ENCODE results near the gene TRIM52. TPM values are rescaled to one million over a fixed set of nuclear protein-coding genes. Genes with fewer than 3 reads are reported as not detected.
A peak's percentile ranks its signal among the peaks of the same experiment; 100 is the strongest.

Gene TRIM52
- total and polyA plus RNA-seq, 2 of the 13 experiments (the other 11 are each of a cell fraction or from before 2014, with no cell fraction given) = 7.2 to 11.6 TPM

DNA sequence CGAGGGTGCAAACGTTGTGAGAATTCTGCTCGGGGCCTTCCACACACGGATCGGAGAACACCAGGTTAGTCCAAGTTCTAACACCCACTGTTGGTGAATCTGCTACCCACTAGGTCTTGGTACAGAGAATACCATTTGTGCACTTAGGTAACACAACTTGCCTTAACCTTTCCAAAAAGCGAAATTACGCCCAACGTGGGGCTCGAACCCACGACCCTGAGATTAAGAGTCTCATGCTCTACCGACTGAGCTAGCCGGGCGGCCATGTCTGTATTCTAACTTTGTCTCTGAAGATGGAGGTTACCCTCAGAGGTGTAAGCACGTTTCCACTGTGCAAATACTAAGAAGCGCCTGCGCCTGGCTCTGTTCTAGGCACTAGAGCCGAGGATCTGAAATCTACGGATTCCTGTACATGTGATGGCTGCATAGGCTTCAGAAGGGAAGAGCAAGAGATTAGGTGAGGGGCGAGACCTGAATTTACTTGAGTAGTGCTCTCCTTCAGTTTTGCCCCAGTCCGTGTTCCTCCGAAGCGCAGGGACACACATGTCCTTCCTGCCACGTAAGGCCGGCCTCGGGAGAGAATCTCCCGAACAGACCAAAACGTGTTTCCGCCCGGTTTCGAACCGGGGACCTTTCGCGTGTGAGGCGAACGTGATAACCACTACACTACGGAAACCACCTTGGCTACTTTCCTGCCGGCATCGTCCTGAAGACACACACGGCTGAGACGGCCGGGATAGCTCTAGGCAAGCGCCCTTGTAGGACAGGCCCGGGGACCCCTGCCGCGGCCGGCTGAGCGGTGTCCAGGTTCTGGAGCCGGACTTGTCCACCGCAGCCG is 38.9 kb downstream of the TRIM52 start (continued):
- TF ChIP-seq, protein P1, sequence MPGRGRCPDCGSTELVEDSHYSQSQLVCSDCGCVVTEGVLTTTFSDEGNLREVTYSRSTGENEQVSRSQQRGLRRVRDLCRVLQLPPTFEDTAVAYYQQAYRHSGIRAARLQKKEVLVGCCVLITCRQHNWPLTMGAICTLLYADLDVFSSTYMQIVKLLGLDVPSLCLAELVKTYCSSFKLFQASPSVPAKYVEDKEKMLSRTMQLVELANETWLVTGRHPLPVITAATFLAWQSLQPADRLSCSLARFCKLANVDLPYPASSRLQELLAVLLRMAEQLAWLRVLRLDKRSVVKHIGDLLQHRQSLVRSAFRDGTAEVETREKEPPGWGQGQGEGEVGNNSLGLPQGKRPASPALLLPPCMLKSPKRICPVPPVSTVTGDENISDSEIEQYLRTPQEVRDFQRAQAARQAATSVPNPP (CRISPR knock-in tag; IDR thresholded peaks at IDR 0.05) = no peak; the same call in 1 of the 2 replicates
- TF ChIP-seq ZSCAN22 (CRISPR knock-in tag; IDR thresholded peaks at IDR 0.05) = no peak
- no peak for TF ChIP-seq ZNF761 (CRISPR knock-in tag; conservative IDR thresholded peaks at IDR 0.05)
- TF ChIP-seq NFKBIZ (CRISPR knock-in tag; IDR thresholded peaks at IDR 0.05) = peak; percentile 53; the same call in 1 of the 2 replicates
- TF ChIP-seq KLF15 (CRISPR knock-in tag; IDR thresholded peaks at IDR 0.05; ENCODE audit: borderline replicate concordance) = peak; percentile 45; the same call in 1 of the 2 replicates
- no peak for TF ChIP-seq GZF1 (CRISPR knock-in tag; IDR thresholded peaks at IDR 0.05)
- TF ChIP-seq ZGPAT (CRISPR knock-in tag; IDR thresholded peaks at IDR 0.05) = peak; percentile 90
- no peak for TF ChIP-seq RARG (CRISPR knock-in tag; IDR thresholded peaks at IDR 0.05; ENCODE audit: low read depth)
- TF ChIP-seq ZFX (CRISPR knock-in tag; IDR thresholded peaks at IDR 0.05; ENCODE audit: low read depth) = peak; percentile 80
- peak; percentile 36; the same call in 1 of the 2 replicates for TF ChIP-seq SRY (CRISPR knock-in tag; IDR thresholded peaks at IDR 0.05)
- TF ChIP-seq ZNF839 (CRISPR knock-in tag; IDR thresholded peaks at IDR 0.05; ENCODE audit: borderline replicate concordance) = peak; percentile 91; the same call in 1 of the 2 replicates
- TF ChIP-seq ZNF556 (CRISPR knock-in tag; IDR thresholded peaks at IDR 0.05; ENCODE audit: borderline replicate concordance) = peak; percentile 89; the same call in 1 of the 2 replicates
- TF ChIP-seq NR2F1 (CRISPR knock-in tag; IDR thresholded peaks at IDR 0.05) = peak in 1 of 2 experiments; percentile 34; a peak in 1 of 4 replicates
- no peak for TF ChIP-seq RAD21 (CRISPR knock-in tag; IDR thresholded peaks at IDR 0.05)
- TF ChIP-seq, protein P2, sequence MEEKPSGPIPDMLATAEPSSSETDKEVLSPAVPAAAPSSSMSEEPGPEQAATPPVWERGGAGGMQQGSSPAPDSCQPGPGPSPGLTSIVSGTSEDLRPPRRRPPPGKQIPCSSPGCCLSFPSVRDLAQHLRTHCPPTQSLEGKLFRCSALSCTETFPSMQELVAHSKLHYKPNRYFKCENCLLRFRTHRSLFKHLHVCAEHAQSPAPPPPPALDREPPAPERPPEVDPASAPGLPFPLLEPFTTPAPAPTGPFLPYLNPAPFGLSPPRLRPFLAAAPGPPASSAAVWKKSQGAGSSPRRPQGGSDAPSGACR (CRISPR knock-in tag; IDR thresholded peaks at IDR 0.05) = peak; percentile 64; the same call in 1 of the 2 replicates
- no peak for TF ChIP-seq MLXIP (CRISPR knock-in tag; IDR thresholded peaks at IDR 0.05; ENCODE audit: borderline replicate concordance)
- TF ChIP-seq KDM4B (CRISPR knock-in tag; IDR thresholded peaks at IDR 0.05) = no peak
- TF ChIP-seq SUZ12 (IDR thresholded peaks at IDR 0.05; ENCODE audit: low read depth, low read length) = no peak
- TF ChIP-seq ZNF333 (CRISPR knock-in tag; IDR thresholded peaks at IDR 0.05; ENCODE audit: borderline replicate concordance) = peak; percentile 79; the same call in 1 of the 2 replicates
- no peak for TF ChIP-seq NFIB (CRISPR knock-in tag; IDR thresholded peaks at IDR 0.05; ENCODE audit: borderline replicate concordance)

All from HepG2 (cell line).